IPS-NIHi7 (cell line): ENCODE results near the gene NIPAL3.
"Not testable (repeated sequence)": the region's sequence is repeated elsewhere in the genome, so short reads cannot be mapped to it uniquely, and the experiment has no call there.

ENCODE experiments used
- DNase-seq: peaks from one replicate; pipeline ENCODE4 v3.0.0; 2012; ENCODE audit warnings: mixed read lengths; ENCODE audit errors: extremely low spot score

NIPAL3 gene

GRCh38 chr1:24455272-24455671 lies 39.7 kb downstream of the NIPAL3 start:
- no peak for DNase-seq

DNA sequence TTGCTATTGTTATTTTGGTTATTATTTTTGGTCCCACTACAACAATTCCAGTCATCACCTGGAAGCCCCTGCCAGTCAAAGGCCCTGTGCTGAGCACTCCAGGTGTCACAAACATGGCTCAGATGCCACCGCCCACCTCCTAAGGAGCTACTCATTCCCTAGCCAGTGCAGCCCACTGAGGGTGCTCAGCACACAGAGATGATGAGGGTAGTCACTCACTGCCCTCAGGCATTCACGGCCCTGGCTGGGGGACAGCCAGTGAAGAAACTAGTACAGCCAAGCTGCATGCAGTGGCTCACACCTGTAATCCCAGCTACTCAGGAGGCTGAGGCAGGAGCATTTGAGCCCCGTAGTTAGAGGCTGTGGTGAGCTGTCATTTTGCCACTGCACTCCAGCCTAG lies 42.3 kb downstream of the NIPAL3 start:
- DNase-seq, result no peak

DNA sequence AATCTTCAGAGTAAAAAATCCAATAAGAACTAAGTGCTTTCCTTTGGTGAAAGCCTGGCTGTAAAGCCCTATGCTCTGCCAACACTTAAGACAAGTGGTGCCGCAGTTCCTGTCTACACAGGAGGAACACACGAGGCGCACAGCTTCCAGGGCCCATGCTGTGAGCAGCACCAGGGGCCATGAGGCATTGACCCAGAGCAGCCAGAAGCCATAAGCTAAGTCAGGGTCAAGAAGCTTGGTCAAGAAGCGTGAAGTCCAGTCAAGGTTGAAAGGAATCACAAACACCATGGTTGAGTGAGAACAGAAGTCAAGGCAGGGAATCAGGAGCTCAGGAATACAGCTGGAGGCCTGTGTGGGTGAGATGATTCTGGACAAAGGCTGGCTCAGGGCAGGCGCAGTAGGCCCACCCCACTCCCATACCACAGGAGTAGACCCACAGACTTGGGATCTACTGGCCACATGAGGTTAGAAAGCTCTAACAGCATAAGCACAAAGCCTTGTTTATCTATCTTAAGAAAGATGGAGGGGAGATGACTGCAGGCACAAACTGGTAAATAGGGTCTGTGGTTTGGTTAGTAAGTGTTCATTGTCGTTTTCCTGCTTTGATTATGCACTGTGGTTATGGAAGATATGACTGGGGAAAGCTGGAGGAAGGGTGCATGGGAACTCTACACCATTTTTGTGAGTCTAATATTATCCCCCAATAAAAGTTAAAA lies 44.1 kb downstream of the NIPAL3 start:
- DNase-seq, result no peak

- DNase-seq, result not testable (repeated sequence)
These were observed 46.5 kb downstream of the NIPAL3 start for GRCh38 chr1:24462128-24462527.

- DNase-seq, result peak; percentile 79
These were observed 48.5 kb downstream of the NIPAL3 start for GRCh38 chr1:24463776-24464735.

DNA sequence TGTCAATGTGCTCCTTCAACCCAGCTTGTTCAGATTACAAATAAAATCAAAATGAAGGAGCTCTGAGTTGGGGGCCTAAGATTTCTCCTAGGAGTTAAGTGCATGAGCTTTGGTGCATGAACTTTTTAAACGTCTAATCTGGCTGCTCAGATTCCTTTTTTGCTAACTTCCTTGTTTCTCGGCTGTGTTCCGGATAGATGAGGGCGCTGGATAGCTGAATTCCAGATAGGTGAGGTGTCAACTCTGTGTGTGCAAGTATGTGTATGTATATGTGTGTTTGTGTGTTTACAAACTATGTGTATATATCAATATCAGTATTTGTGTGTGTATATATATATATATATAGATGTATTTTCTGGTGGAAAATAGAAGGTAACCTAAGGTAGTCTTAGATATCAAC lies 49.5 kb downstream of the NIPAL3 start:
- no peak for DNase-seq

GRCh38 chr1:24465638-24466037 lies 50.0 kb downstream of the NIPAL3 start:
- no peak for DNase-seq

DNA sequence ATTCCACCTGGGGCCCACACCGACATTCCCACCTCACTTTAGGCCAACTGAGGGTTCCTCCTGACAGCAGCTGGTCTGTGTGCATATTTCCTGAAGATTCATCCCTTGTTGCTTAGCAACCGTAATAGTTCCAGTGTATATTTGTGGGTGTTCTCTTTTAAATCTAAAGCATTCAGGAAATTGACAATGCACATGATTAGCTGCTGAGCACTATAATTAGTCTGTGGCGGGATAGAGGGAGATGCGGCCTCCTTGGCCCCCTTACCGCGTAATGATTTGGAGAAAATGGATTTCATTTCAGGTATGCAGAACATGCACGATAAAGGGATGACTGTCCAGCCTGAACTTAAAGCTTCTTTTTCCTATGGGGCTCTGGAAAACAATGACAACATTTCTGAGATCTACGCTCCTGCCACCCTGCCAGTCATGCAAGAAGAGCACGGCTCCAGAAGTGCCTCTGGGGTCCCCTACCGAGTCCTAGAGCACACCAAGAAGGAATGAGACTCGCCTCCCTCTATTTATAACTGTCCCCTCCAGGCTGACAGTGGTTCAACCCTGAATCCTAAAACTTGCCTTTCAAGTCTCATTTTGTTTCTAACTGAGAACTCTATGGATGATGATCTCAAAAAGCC lies 53.2 kb downstream of the NIPAL3 start:
- DNase-seq, result no peak

DNA sequence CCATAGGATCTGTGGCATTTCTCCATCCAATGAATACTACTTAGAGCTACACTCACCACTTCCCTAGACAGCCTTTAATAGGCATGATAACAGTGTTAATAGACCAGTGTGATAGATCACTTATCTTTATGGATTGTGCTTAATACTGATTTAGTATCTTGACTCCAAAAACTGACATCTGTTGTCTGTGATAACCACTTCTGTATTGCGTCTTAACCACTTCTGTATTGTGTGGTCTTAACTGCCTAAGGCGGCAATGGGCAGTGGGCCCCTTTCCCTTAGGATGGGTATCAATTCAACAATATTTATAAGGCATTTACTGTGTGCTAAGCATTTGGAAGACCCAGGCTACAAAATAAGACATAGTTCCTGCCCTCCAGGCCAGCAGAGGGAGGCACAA lies 55.0 kb downstream of the NIPAL3 start:
- no peak for DNase-seq

GRCh38 chr1:24472527-24473251 lies 57.1 kb downstream of the NIPAL3 start:
- DNase-seq, result no peak

GRCh38 chr1:24474193-24474592 lies 58.6 kb downstream of the NIPAL3 start:
- DNase-seq, result no peak

- DNase-seq, result no peak
These were observed 60.1 kb downstream of the NIPAL3 start for GRCh38 chr1:24475700-24476099.

GRCh38 chr1:24476571-24476970 lies 61.0 kb downstream of the NIPAL3 start:
- no peak for DNase-seq

DNA sequence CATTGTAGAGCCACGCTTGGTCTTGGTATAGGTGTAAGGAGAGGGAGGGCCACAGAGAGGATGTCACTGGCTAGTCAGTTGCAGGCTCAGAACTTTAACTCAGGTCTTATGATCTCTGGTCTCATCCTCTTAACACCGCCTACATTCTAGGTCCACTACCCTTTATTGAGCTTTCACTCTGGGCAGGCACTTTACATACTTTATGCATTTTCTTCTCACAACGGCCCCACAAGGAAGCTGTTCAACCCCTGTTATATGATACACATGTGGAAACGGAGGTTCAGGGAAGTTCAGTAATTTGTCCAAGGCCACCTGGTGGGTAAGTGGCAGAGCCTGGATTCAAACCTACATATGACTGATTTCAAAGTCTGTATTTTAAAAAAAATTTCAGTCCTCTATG lies 61.7 kb downstream of the NIPAL3 start:
- DNase-seq, result no peak

DNA sequence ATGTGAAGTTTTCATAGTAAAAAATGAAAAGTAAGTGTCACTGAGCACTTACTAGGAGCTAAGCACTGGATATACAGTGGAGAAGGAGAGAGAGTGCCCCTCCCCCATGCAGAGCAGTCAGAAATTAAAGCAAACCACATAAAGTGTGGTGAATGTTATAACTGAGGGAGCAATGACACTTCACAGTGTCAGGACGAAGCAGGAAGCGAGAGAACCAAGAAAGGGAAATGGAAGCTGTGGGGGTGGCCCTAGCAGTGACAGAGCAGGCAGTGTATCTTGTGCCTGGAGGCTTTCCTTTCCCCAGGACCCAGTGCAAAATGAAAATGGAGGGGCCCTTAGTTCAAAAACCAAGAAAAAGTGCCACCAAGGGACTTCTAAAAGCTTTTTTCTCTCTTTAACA lies 65.5 kb downstream of the NIPAL3 start:
- DNase-seq, result peak; percentile 40

DNA sequence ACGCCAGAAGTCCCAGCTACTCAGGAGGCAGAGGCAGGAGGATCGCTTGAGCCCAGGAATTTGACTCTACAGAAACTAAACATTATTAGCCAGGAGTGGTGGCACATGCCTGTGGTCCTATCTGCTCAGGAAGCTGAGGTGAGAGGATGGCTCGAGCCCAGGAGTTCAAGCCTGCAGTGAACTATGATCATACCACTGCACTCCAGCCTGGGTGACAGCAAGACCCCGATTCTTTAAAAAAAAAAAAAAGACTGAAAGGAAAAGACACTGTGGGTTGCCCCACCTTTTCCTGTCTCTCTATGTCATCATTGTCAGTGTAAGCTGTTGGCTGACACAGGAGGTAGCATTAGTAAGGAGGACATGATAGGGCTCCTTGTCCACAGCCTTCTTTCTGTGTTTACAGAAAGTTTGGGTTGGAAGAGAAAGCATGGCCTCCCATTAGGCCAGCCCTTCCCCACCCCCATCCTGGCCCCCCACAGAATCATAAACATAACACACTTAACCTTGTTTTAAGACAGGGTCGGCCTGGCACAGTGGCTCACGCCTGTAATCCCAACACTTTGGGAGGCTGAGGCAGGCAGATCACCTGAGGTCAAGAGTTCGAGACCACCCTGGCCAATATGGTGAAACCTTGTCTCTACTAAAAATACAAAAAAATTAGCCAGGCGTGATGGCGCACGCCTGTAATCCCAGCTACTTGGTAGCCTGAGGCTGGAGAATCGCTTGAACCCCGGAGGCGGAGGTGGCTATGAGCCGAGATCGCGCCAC lies 66.4 kb downstream of the NIPAL3 start:
- no peak for DNase-seq

DNA sequence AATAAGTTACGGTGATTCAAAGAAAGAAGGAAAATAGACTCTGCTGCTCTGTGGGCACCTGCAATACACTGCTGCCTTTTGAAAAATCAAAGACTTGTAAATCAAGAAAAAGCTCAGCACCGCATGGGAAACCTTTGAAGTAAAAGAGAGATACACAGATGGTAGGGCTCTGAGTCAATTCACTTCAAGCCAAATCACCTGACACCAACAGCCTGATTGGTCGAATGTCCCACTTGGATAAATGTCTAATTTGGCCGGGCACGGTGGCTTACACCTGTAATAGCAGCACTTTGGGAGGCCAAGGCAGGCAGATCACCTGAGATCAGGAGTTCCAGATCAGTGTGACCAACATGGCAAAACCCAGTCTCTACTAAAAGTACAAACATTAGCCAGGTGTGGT lies 67.8 kb downstream of the NIPAL3 start:
- no peak for DNase-seq

DNA sequence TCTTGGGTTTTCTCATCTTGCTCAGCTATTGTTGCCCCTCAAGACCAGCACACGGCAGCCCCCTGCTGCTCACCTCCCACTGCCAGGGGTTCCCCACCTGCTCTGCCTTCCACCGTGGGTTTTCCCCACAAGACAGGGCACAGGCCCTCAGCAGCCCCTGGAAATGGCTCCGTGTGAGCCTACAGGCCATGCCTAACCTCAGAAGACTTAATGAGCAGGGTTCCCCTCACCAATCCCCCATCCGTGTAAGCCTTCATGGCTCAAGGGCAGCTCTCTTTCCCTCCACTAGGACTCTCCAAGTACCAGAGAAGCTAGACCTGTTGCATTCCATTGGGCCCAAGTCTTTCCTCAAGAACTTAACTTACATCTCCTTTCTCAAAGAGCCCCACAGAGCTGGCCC lies 68.6 kb downstream of the NIPAL3 start:
- no peak for DNase-seq

DNA sequence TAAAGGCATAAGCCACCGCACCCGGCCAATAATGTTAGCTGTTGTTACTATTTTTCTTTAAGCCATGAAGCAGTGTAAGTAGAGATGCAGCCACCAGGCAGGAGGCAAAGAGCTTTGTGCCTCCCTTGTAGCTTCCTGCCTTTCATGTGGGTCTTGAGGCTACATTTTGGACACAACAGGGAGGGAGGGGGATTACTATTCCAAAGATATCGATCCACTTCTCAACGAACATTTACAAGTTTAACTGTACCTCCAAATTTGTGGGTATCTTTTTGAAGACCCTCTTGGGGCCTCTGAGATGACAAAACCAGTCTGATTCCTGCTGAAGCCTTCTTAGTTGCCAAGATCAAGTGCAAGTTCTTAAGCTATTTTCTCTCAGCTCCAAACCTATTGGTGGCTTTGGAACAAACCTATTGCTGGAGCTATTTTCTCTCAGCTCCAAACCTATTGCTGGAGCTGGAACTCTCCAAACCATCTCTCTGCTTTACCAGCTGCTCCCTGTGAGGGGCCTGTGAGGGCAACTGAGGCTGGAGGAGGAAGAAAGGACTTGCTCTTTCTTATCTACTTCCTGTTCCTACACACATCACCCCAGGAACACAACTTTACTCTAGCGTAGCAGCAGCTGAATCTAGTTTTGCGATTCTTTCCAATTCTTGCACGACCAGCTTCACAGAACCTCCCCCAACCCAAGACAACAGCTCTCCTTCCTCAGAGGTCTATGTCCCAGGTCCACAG lies 70.9 kb downstream of the NIPAL3 start:
- DNase-seq, result no peak

DNA sequence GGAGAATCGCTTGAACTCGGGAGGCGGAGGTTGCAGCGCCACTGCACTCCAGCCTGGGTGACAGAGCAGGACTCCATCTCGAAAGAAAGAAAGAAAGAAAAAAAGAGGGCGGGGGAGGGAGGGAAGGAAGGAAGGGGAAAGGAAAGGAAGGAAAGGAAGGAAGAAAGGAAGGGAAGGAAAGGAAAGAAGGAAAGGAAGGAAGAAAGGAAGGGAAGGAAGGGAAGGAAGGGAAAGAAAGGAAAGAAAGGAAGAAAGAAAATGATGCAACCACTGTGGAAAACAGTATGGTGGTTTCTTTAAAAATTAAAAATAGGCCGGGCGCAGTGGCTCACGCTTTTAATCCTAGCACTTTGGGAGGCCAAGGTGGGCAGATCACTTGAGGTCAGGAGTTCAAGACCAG lies 71.9 kb downstream of the NIPAL3 start:
- no peak for DNase-seq
